ENCODE measurements around the gene ERC2. TPM values are rescaled to one million over a fixed set of nuclear protein-coding genes. Genes with fewer than 3 reads are reported as not detected.

The ERC2 gene
- total RNA-seq, 1 experiment from 2014 or later = 0.90 TPM

GRCh38 chr3:55723653-55724406 is 744.4 kb downstream of the ERC2 start:
- TF ChIP-seq EZH2 (IDR thresholded peaks at IDR 0.05; ENCODE audit: borderline replicate concordance, low read depth, low read length, poor library complexity, severe bottlenecking) (no peak), CTCF (conservative IDR thresholded peaks at IDR 0.05; ENCODE audit: low read depth, low read length) (no peak)
- Histone ChIP-seq H3K27ac (ENCODE audit: low read depth, low read length, poor library complexity, severe bottlenecking) (peak overlapping the region; percentile 42), H3K9me3 (ENCODE audit: low read depth, low read length, poor library complexity, severe bottlenecking) (no peaks in the 10 kb centered on the region), H3K36me3 (ENCODE audit: insufficient read depth, low read length, poor library complexity, severe bottlenecking) (no peaks in the 10 kb centered on the region), H3K4me1 (ENCODE audit: insufficient read depth, low read length, poor library complexity, severe bottlenecking) (peaks cover 53% of the 10 kb centered on the region), H3K27me3 (replicated peaks; ENCODE audit: insufficient read depth, low read depth, low read length, poor library complexity) (no peaks in the 10 kb centered on the region), H3K4me3 (ENCODE audit: low read depth, low read length, poor library complexity, severe bottlenecking) (no peak overlapping the region)
- POLR2A ChIA-PET (ENCODE audit: low non-redundant PET) = no interaction called here
- BruUV-seq (replicated peaks) = no TSS peak
- intact Hi-C loops (cut with micrococcal nuclease; ENCODE audit: unreplicated experiment) = loop anchor here (5.0 to 10.0 kb wide), 4 partner anchors 321 to 869 kb away; no protein-coding TSS in a partner anchor
- no peak for DNase-seq (ENCODE audit: low spot score)
- CTCF ChIA-PET = no interaction called here

GRCh38 chr3:55721716-55722484 is 746.4 kb downstream of the ERC2 start:
- peak; percentile 26 for DNase-seq (ENCODE audit: low spot score)
- intact Hi-C loops (cut with micrococcal nuclease; ENCODE audit: unreplicated experiment) = loop anchor here (5.0 to 10.0 kb wide), 4 partner anchors 323 to 867 kb away; no protein-coding TSS in a partner anchor
- H3K27me3 ChIP-seq (replicated peaks; ENCODE audit: insufficient read depth, low read depth, low read length, poor library complexity) = no peaks in the 10 kb centered on the region

More at GRCh38 chr3:55721716-55722484, 746.4 kb downstream of the ERC2 start:
- Histone ChIP-seq H3K27ac (ENCODE audit: low read depth, low read length, poor library complexity, severe bottlenecking) (no peak overlapping the region), H3K36me3 (ENCODE audit: insufficient read depth, low read length, poor library complexity, severe bottlenecking) (no peaks in the 10 kb centered on the region), H3K4me1 (ENCODE audit: insufficient read depth, low read length, poor library complexity, severe bottlenecking) (peaks cover 70% of the 10 kb centered on the region), H3K4me3 (ENCODE audit: low read depth, low read length, poor library complexity, severe bottlenecking) (no peak overlapping the region), H3K9me3 (ENCODE audit: low read depth, low read length, poor library complexity, severe bottlenecking) (no peaks in the 10 kb centered on the region)
- no TSS peak for BruUV-seq (replicated peaks)
- TF ChIP-seq EZH2 (IDR thresholded peaks at IDR 0.05; ENCODE audit: borderline replicate concordance, low read depth, low read length, poor library complexity, severe bottlenecking) (no peak), CTCF (conservative IDR thresholded peaks at IDR 0.05; ENCODE audit: low read depth, low read length) (peak; percentile 51)
- CTCF ChIA-PET = interaction anchor here (1.3 kb wide), 1 partner anchor 237 kb away, joined by 3 read pairs; no protein-coding TSS in a partner anchor
- POLR2A ChIA-PET (ENCODE audit: low non-redundant PET) = no interaction called here

All from A673 (cell line).